Measurements from ENCODE around the gene CCDC127. TPM values are rescaled to one million over a fixed set of nuclear protein-coding genes. Genes with fewer than 3 reads are reported as not detected.

CCDC127 gene
- total and polyA plus RNA-seq, 10 donors, result 1.2 to 8.9 (median 3.6) TPM

- DNase-seq, result peak; percentile 10
- no peaks in the 10 kb centered on the region for H3K9me3 ChIP-seq
- H3K36me3 ChIP-seq, result no peaks in the 10 kb centered on the region
- H3K4me1 ChIP-seq, result no peaks in the 10 kb centered on the region
- H3K27me3 ChIP-seq (replicated peaks in 1 of 7), result peaks cover 0 to 58% (median 0%) of the 10 kb centered on the region in 7 donors
- H3K27ac ChIP-seq, result no peak overlapping the region
- TF ChIP-seq POLR2AphosphoS5 (IDR thresholded peaks at IDR 0.05), result no peak
- no peak for TF ChIP-seq POLR2A (IDR thresholded peaks at IDR 0.05)
- TF ChIP-seq, protein P1, sequence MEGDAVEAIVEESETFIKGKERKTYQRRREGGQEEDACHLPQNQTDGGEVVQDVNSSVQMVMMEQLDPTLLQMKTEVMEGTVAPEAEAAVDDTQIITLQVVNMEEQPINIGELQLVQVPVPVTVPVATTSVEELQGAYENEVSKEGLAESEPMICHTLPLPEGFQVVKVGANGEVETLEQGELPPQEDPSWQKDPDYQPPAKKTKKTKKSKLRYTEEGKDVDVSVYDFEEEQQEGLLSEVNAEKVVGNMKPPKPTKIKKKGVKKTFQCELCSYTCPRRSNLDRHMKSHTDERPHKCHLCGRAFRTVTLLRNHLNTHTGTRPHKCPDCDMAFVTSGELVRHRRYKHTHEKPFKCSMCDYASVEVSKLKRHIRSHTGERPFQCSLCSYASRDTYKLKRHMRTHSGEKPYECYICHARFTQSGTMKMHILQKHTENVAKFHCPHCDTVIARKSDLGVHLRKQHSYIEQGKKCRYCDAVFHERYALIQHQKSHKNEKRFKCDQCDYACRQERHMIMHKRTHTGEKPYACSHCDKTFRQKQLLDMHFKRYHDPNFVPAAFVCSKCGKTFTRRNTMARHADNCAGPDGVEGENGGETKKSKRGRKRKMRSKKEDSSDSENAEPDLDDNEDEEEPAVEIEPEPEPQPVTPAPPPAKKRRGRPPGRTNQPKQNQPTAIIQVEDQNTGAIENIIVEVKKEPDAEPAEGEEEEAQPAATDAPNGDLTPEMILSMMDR (IDR thresholded peaks at IDR 0.05 in 8 of 11, conservative IDR thresholded peaks at IDR 0.05 in 3 of 11), result no peak
- no peak overlapping the region for H3K4me3 ChIP-seq
- intact Hi-C loops (cut with DNase I; ENCODE audit: low total_unique reads), result no loop called here
- 43 to 55% (median 49%) methylated on average over 19 of the region's 19 CpGs for WGBS, 5 donors
These were observed 58.3 kb downstream of the CCDC127 start for GRCh38 chr5:159448-160172.

DNA sequence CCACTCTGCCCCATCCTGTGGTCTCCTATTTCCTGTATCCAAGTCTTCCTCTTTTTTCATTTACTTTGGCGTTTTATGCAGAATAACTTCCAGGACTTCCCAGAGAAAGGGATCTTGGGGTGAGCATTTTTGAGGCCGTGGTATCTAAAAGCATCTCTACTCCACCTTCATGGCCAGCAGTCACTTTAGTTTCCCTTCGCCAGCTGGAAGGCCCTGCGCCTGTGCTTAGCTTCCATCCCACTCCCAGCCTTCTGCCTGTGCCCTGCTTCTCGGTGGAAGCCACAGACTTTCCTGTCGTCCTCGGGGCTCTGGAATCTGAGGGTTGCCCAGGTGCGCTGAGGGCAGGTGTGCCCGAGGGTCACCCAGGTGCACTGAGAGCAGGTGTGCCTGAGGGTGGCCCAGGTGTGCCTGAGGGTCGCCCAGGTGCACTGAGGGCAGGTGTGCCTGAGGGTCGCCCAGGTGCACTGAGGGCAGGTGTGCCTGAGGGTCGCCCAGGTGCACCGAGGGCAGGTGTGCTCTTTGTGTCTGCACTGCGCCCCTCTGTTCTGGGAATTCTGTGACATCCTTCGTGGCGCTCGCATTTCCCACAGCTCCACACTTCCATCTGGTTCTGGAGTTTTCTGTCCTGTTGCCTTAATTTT lies 59.0 kb downstream of the CCDC127 start:
- intact Hi-C loops (cut with DNase I; ENCODE audit: low total_unique reads), result no loop called here
- 66 to 80% (median 69%) methylated on average over 14 to 17 of the region's 17 CpGs for WGBS, 5 donors

DNA sequence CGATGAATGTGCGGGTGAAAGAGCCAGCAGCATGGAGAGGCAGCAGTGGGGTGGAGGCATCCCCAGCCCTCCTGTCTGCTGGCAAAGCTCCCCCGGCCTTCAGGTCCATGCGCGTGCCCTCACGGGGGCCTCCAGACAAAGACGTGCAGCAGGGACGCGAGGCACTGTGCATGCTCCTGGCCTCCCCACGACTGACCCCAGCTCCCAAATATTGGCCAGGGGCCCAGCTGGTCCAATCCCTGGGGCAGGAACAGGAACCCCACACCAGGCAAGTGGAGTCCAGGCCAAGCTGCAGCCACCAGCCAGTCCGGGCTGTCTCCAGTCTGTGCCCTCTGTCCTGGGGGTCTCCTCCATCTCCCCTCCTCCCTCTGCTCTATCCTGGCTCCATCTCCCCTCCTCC lies 60.2 kb downstream of the CCDC127 start:
- no peaks in the 10 kb centered on the region for H3K9me3 ChIP-seq
- H3K4me3 ChIP-seq, result no peak overlapping the region
- H3K27ac ChIP-seq, result no peak overlapping the region
- H3K4me1 ChIP-seq, result no peaks in the 10 kb centered on the region
- peak; percentile 42 for DNase-seq
- WGBS, 5 donors, result 86 to 92% (median 90%) methylated on average over 11 of the region's 11 CpGs
- H3K36me3 ChIP-seq, result no peaks in the 10 kb centered on the region
- H3K27me3 ChIP-seq (replicated peaks in 1 of 7), result peaks cover 0 to 56% (median 0%) of the 10 kb centered on the region in 7 donors
- intact Hi-C loops (cut with DNase I; ENCODE audit: low total_unique reads), result no loop called here
- TF ChIP-seq POLR2A (IDR thresholded peaks at IDR 0.05) (no peak), POLR2AphosphoS5 (IDR thresholded peaks at IDR 0.05) (no peak)
- TF ChIP-seq, protein P1 (IDR thresholded peaks at IDR 0.05 in 8 of 11, conservative IDR thresholded peaks at IDR 0.05 in 3 of 11), result no peak

More for the DNA sequence above, 59.0 kb downstream of the CCDC127 start:
- Histone ChIP-seq H3K36me3 (no peaks in the 10 kb centered on the region), H3K27ac (no peak overlapping the region), H3K9me3 (no peaks in the 10 kb centered on the region), H3K27me3 (replicated peaks in 1 of 7) (peaks cover 0 to 58% (median 0%) of the 10 kb centered on the region in 7 donors), H3K4me1 (no peaks in the 10 kb centered on the region), H3K4me3 (no peak overlapping the region)
- TF ChIP-seq POLR2AphosphoS5 (IDR thresholded peaks at IDR 0.05) (no peak), POLR2A (IDR thresholded peaks at IDR 0.05) (no peak)
- TF ChIP-seq, protein P1 (IDR thresholded peaks at IDR 0.05 in 8 of 11, conservative IDR thresholded peaks at IDR 0.05 in 3 of 11), result no peak
- DNase-seq, result peak; percentile 51

DNA sequence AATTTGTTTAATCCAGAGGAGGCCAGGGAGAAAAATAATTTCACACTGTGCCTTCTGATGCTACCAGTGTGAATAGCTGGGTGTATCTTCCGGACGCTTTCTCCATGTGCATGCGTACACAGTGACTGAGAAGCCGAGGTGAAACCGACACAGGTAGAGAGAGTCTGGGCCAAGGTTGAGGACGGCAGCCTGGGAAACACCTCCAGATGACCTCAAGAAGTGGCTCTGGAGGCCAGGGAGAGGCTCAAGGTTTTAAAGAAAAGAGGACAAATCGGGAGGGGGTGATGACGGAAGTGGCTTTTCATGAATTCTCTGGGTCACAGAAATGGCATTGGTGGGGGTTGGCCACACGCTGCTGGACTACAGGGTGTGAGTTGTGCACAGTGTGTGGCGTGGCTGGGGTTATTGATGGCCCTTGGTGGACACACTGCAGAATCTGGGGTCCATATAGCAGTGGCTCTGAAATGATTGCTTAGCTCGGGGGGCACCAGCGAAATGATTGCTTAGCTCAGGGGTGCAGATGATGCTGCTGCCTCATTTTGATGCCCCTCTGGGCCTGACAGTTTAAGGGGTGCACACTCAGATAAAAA lies 60.7 kb downstream of the CCDC127 start:
- H3K9me3 ChIP-seq, result no peaks in the 10 kb centered on the region
- intact Hi-C loops (cut with DNase I; ENCODE audit: low total_unique reads), result no loop called here
- TF ChIP-seq POLR2A (IDR thresholded peaks at IDR 0.05) (no peak), POLR2AphosphoS5 (IDR thresholded peaks at IDR 0.05) (no peak)
- TF ChIP-seq, protein P1 (IDR thresholded peaks at IDR 0.05 in 8 of 11, conservative IDR thresholded peaks at IDR 0.05 in 3 of 11), result no peak
- H3K27me3 ChIP-seq (replicated peaks in 1 of 7), result peaks cover 0 to 50% (median 0%) of the 10 kb centered on the region in 7 donors
- no peaks in the 10 kb centered on the region for H3K36me3 ChIP-seq
- H3K27ac ChIP-seq, result no peak overlapping the region
- no peak overlapping the region for H3K4me3 ChIP-seq
- DNase-seq, result peak; percentile 25
- WGBS, 5 donors, result 83 to 96% (median 89%) methylated on average over 12 of the region's 12 CpGs
- H3K4me1 ChIP-seq, result no peaks in the 10 kb centered on the region

All from spleen (tissue), 11 donors.